Activated gamma-delta T cell treated with Interleukin-2 at 50 U/mL for 16 hours (primary cell): Measurements from ENCODE around the gene SLC35F3.
"Not testable (repeated sequence)": the region's sequence is repeated elsewhere in the genome, so short reads cannot be mapped to it uniquely, and the experiment has no call there.

Experiments
- DNase-seq: peaks from one replicate; pipeline ENCODE4 v3.0.0-alpha.2; 2020

Gene SLC35F3

DNA sequence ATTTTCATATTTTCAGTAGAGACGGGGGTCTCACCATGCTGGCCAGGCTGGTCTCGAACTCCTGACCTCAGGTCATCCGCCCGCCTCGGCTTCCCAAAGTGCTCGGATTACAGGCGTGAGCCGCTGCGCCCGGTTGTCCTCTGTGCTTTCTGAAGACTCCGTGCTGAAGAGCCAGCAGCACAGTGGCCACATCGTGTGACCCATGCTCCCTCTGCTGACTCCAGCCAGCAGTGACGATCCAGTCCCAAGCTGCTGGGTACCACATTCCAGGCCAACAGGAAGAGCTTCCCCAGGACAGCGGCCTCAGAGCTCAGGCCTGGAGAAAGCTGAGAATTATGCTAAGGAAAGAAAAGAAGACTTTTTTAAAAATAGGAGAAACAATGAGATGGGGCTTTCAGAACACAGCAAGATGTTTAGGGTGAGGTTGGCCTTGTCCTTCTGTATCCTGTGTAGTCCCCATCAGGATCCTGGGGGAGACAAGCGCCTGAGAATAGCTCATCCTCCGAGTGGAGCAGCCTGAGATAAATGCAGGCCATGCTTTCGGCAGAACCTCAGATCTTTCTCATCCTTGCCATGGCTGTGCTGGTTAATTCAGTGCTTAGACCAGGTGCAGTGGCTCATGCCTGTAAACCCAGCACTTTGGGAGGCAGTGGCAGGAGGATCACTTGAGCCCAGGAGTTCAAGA lies 207.1 kb downstream of the SLC35F3 start:
- no peak for DNase-seq

DNA sequence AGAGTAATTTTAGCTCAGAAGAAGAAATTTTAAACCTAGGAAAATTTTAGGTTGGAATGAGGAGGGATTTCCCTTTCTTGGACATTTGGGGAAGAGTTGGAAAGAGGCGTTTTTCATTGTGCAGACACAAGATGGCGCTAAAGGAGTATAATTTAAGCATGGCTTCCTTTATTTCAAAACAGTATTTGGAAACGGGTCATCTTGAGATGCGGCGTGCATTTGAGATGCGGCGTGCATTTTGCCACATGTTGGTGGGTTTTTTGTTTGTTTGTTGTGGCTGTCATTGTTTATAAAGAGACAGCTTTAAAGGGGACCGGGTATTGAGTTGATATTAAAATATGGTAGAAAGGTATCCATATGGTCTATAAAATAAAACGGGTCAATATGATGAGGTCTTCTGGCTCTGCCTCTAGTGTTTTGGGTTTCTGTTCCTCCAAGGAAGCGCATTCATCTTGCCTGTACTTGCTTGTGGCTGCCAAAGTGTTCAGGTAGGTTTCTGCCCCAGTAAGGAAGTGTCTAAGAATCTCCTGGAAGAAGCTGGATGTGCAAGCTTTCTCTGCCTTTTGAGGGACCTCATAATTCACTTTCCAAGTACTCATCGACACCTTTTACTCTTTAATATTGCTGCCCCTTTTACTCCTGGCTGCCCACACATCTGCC lies 210.3 kb downstream of the SLC35F3 start:
- DNase-seq, result no peak

DNA sequence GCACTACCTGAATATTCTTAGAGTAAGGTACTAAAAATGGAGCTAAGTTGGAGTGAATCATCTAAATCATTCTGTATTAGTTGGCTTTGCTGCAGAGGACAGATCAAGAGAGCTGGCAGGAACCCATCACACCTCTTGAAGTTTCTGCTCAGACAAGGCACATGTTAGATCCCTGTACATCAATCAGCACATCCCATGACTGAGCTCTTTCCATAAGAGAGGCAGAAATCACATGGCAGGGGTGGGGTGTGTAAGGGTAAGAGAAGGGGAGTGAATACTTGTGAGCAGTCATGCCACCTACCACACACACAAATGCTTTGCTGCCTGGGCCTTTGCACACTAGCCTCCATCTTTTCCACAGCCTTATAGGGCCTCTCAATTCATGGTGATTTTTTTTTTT lies 214.4 kb downstream of the SLC35F3 start:
- no peak for DNase-seq

DNA sequence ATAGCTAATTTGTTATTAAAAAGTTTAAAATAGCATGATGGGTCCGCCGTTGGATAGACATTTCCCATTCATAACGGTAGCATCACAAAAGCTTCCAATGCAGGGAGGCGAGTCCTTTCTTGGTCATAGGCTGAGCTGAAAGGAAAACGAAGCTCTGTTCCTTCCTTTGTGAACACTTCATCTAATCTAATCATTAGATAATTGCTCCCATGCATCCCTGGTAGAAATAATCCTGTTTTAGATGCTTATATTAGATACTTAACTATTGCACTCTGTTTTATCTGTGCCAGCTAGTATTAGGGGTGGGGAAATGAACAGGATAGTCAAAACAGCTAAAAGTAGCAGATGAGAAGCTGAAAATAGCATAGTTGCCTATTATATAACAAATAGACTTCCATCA lies 215.0 kb downstream of the SLC35F3 start:
- DNase-seq, result no peak

DNA sequence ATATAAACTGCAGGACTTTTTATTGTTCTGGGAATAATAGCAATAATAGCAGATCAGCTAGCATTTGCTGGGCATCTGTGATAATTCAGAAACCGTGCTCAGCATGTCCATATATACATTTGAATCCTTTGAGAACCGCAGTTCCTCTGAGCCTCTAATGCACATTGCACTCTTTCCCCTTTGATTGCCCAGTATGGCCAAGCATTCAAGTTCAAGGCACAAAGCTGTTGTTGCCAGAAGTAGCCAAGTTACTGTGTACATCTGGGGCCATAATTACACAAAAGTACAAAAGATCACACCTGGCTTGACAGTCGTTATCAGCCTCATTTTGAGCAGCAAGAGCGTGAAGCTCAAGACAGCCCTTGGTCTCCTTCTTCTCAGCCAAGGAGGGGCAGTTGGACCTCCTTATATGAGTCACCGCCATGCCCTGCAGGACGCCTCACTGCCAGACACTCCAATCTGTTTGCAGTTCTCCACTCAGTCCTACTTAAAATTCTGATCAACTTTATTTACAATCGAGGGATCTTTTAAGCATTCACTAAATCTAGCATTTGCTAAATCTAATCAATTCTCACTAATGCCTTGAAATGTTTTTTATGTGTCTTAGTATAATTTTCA lies 216.0 kb downstream of the SLC35F3 start:
- DNase-seq, result no peak

DNA sequence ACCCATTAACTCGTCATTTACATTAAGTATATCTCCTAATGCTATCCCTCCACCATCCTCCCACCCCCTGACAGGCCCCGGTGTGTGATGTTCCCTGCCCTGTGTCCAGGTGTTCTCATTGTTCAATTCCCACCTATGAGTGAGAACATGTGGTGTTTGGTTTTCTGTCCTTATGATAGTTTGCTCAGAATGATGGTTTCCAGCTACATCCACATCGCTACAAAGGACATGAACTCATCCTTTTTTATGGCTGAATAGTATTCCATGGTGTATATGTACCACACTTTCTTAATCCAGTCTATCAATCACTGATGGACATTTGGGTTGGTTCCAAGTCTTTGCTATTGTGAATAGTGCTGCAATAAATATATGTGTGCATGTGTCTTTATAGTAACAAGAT lies 217.2 kb downstream of the SLC35F3 start:
- DNase-seq, result not testable (repeated sequence)

DNA sequence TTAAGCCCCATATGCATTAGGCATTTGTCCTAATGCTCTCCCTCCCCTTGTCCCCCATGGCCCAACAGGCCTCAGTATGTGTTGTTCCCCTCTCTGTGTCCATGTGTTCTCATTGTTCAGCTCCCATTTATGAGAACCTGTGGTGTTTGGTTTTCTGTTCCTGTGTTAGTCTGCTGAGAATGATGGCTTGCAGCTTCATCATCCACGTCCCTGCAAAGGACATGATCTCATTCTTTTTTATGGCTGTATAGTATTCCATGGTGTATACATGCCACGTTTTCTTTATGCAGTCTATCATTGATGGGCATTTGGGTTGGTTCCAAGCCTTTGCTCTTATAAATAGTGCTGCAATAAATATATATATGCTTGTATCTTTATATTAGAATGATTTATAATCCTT lies 218.1 kb downstream of the SLC35F3 start:
- not testable (repeated sequence) for DNase-seq

DNA sequence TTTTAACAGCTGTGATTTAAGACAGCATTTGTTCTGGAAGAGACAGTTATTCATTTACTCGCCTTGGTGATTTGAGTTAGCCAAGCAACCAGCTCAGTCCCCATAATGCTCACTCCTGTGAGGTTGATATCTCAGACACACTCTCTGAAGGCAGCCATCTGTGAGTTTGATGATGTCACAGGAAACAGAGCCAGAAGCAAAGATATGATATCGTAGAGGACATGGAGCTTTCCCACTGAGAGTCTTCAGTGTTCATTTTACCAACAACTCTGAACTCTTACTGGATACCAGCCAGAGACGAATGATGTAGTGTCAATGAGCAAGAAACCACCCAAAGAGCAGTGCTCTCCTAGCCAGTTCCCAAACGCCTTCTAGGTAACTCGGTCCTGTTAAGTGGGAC lies 219.4 kb downstream of the SLC35F3 start:
- DNase-seq, result no peak

DNA sequence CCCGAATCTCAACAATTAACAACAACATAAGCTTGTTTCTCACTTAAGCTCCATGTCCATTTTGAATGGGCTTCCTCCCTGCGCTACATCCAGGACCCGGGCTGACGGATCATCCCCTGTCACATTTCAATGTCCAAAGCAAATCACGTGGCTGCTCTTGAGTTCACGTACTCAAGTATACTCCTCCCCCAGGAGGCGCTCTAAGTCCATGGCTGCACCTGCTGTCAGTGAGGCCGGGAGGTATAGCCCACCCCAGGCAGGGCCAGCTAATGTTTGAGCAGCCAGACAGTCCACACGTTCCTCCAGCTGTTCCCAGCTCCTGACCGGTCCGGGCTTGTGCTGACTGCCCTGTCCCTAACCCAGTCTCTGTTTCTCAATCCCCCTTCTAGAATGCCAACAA lies 220.8 kb downstream of the SLC35F3 start:
- DNase-seq, result no peak

DNA sequence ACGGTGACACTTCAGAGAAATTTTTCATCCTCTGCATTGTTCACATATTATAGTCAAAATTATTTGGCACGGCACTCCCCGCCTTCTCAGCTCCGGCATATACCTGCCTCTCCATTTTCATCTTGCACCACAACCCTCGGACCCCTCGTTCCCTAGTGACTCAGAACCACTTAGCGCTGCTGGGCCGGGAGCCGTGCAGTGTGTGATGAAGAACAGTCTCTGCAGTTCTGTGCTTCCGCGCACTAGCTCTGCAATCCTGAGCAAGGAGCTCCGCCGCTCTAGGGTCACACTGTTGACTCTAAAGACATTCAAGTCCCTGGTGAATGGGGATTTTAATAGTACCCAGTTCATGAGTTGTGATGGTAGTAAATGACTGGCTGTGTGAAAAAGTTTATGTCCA lies 221.2 kb downstream of the SLC35F3 start:
- DNase-seq, result no peak

DNA sequence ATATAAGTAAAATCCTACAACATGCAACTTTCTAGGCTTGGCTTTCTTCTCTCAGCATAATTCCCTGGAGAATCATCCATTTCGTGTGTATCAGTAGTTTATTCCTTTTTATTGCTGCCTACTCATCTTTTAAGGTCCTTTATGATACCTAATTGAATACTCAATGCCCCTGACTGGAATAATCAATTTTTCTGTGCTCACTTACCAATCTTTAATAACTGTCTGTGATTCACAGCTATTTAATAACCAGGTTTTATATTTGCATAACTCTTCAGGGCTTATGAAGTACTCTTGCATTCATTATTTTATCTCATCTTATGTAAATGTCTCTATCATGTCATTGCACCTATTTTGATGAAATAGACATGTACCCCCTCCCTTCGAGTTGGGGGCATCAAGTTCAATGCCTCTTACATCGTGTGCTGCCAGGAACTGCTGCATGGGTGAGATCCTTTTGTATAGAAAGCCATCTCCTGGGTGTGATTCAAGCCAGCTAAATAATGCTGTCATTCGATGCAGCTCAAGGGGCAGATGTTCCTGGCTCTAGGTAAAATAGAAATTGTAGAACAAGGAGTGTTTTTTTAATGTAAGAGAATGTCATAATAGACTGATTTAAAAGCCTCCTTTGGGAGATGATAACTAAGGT lies 222.7 kb downstream of the SLC35F3 start:
- no peak for DNase-seq

DNA sequence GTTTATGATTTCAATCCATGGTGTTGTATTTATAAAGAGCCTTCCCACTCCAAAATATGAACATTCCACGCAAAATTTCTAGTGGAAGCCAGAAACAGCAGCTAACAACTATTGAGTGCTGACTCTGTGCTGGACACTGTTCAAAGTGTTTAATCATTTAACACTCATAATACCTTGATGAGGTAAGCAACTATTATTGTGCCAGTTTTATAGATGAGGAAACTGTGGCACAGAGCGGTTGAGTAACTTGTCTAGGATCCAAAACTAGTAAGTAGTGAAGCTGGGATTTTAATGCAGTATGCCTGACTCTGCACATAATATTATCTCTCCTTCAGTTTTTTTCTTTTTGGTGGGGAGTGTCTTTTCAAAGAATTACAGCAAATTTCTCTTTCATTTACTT lies 228.3 kb downstream of the SLC35F3 start:
- DNase-seq, result no peak

DNA sequence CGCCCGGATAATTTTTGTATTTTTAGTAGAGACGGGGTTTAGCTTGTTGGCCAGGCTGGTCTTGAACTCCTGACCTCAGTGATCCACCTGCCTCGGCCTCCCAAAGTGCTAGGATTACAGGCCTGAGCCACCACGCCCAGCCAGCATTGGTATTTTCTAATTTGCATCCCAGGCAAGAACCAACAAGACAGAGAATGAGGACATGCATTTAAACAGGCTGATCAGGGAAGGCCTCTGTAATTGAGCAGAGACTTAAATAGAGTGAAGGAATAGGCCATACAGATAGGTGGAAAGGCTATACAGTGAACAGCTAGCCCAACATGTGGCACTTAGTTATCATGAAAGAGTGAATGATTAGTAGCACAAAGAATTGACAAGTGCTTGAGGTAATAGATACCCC lies 230.4 kb downstream of the SLC35F3 start:
- DNase-seq, result no peak

DNA sequence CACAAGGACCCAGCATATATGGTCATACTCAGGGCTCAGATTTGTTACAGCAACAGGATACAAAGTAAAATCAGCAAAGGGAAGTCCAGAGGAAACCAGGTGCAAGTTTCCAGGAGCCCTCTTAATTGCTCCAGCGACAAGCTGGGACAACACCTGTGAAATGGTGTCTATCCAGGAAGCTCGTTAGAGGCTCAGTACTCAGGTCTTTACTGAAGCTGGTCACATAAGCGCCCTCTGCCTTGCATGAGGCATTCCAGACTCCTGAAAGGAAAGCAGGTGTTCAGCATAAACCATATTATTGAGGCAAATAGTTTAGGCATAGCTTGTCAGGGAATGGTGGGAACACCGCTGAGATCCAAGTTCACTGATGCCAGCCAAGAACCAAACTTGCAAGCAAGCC lies 231.0 kb downstream of the SLC35F3 start:
- no peak for DNase-seq

DNA sequence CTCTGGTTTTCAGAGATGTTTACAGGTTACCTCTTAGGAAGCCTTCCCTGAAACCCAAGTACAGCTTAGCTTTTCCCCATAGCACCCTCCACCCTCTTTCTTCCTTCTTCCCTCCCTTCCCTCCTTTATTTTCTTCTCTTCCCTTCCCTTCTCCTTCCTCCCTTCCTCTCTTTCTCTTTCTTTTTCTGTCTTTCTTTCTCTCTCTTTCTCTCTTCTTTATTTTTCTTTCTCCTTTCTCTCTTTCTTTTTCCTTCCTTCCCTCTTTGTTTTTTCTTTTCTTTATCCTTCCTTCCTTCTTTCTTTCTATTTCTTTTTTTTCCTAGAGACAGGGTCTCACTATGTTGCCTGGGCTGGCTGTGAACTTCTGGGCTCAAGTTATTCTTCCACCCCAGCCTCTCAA lies 231.6 kb downstream of the SLC35F3 start:
- no peak for DNase-seq

DNA sequence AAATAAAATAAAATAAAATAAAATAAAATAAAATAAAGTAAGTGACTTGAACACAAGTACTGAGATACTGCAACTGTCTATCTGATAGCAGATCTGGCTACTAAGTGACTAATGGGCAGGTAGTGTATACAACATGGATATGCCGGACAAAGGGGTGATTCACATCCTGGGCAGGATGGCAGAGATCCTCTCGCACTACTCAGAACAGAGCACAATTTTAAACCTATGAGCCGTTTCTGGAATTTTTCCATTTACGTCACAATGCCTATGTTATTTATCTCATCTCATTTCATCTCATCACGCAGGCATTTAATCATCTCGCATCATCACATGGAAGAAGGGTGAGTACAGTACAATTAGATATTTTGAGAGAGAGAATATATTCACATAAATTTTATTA lies 235.5 kb downstream of the SLC35F3 start:
- DNase-seq, result no peak

DNA sequence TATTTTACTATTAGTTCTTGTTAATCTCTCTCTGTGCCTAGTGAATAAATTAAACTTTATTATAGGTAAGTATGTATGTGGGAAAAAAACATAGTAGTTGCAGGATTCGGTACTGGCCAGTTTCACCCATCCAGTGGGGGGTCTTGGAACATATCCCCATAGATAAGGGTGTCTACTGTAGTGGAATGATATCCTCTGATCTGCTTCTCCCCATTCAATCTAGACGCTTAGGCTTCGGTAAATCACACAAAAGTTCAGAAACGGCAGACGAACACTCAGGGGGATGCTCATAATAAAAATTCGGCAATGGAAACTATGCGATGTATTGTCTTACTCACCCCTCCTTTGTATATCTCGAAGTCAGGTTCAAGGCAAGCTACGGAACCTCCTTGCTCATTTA lies 235.9 kb downstream of the SLC35F3 start:
- no peak for DNase-seq

DNA sequence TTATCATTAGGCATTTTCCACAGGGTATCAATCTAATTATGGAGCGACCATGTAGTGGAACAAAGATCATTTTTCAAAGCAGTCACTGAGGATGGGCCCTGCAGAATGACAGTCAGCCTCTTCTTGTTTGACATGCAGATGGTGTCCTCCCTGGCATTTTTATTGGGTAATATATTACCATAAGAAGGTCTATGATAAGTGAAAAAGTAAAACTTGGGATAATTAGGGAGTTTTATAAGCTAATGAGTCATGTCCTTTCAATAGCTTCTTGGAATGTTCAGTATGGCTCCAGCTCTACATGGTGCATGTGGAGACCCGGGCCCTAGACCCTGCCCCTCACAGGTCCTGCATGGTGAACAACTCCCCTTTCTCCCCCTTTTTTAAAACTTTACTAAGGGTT lies 236.5 kb downstream of the SLC35F3 start:
- no peak for DNase-seq

DNA sequence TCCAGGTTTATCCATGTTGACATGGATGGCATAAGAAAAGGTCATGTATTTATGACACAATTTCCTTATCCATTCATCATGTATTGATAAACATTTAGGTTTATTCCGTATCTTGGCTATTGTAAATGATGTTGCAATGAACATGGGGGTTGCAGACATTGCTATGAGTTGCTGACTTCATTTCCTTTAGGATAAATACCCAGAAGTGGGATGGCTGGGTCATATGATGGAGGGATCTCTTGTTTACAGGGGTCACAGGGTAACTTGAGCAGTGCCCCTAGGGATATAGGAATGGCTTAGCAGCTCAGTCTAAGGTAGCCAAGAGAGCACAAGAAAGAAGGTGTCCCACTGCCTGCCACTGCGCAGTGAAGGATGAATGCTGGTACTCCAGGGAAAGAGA lies 239.2 kb downstream of the SLC35F3 start:
- no peak for DNase-seq

DNA sequence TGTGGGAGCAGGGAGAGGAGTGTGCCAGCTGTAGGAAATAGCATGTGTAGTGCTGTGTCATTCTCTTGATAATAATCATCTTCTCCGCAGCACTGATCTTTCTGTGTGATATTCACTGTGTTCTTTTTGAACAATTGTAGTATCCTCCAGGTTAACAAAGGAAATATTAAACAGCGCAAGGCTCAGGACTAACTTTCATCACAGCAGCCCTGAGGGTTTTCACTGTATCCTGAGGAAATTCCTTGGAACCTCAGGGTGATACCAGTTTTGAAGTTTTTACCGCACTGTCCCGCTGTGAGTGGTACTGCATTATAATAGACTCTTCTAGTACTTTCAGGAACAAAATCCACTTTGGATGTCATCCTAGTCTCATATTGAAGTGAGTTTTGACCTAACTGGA lies 240.4 kb downstream of the SLC35F3 start:
- no peak for DNase-seq

DNA sequence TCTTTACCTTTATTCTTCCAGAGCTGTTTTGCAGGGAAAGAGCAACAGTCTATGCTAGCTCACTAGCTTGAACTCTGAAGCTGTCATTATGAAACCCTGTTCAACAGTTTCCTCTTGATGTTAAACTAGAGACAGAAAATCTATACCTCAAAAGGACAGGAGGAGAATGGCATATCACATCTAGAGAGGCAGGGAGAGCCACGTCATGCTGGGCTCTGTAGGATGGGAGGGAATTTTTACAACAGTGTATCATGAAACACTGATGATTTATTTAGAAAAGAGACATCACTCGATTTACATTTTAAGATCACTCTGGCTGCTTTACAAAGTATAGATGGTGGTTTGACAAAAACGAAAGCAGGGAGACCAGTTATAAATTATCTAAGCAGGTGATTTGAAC lies 243.9 kb downstream of the SLC35F3 start:
- DNase-seq, result no peak

DNA sequence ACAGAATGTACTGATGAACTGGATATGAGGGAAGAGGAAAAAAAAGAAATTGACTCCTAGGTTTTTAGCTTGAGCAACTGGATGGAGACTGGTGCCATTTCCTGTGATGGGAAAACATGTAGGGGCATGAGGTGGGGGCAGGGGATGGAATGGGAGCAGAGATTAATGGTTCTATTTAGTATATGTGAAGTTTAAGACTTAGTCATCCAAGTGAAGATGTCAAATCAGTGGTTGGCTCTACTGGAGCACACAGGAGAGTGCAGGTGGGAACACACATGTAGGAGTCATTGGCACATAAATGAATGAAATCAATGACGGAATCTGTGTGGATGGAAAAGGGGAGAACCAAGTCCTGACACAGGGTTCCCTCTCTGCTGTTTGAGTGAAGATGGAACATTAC lies 244.3 kb downstream of the SLC35F3 start:
- DNase-seq, result no peak

DNA sequence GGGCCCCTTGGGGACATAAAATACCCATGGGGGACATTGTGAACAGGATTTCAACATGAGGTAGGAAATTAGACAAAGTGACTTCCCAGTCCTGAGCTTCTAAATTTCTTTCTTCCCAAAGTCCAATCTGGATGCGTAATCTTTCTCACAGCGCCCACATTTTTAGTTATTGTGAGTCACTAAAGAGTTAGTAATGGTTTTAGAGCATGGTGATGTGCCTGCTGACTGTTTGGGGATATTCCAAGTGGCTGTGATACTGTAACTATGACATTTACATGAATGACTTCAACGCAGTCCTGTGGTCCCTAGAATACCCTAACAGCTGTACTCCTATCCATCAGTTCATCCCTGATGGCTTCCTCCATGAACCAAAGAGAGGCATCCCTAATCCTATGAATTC lies 244.7 kb downstream of the SLC35F3 start:
- no peak for DNase-seq

DNA sequence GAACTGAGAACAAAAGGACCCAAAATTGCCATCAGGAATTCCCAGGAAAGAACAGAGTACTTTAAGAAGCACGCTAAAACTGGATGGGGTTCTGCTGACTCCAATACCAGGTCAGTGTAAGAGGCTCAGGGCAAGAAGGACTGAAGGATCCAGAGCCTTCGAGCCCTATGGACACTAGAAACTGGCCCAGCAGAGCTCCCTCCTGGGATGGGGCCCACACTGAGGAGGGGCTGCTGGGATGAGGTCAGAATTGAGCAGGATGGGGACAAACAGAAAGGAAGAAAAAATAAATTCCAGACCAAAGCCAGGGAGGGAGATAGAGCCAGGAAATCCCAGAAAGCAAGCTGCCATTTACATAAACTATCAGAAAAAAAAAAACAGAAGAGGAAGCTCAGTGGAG lies 246.4 kb downstream of the SLC35F3 start:
- no peak for DNase-seq
